ENCODE data around the gene DHRS11. TPM values are rescaled to one million over a fixed set of nuclear protein-coding genes. Genes with fewer than 3 reads are reported as not detected.

Gene DHRS11
- total RNA-seq, 1 experiment from 2014 or later = 27.9 TPM

GRCh38 chr17:36623281-36623680, 31.6 kb downstream of the DHRS11 start:
- Histone ChIP-seq H3K27me3 (ENCODE audit: insufficient read depth, low read length) (no peaks in the 10 kb centered on the region), H3K4me2 (ENCODE audit: insufficient read depth, insufficient read length, low read length) (no peak overlapping the region), H3K23ac (ENCODE audit: insufficient read length, low read depth, low read length) (no peak overlapping the region)

More at GRCh38 chr17:36623281-36623680, 31.6 kb downstream of the DHRS11 start:
- no peak overlapping the region for H3K4me3 Mint-ChIP-seq
- no peak overlapping the region for H3K18ac ChIP-seq (ENCODE audit: insufficient read length, low read depth, low read length)
- no peaks in the 10 kb centered on the region for H3K4me1 ChIP-seq (ENCODE audit: insufficient read depth, low read length)
- WGBS (ENCODE audit: extremely low coverage, insufficient read length, low lambda C conversion rate) = no CpG with 5 or more reads among the region's 3 CpGs
- no peak overlapping the region for H3K14ac ChIP-seq (ENCODE audit: insufficient read depth, low read length)
- no peak overlapping the region for H4K91ac ChIP-seq (ENCODE audit: insufficient read length, low read depth, low read length)
- H3K56ac ChIP-seq (ENCODE audit: insufficient read length, low read depth, low read length) = no peak overlapping the region
- H3K27ac ChIP-seq (ENCODE audit: insufficient read length, low read depth, low read length) = no peak overlapping the region
- peaks cover 2% of the 10 kb centered on the region; the same call in 1 of the 2 replicates for H3K27me3 Mint-ChIP-seq (ENCODE audit: low read depth)
- no peak overlapping the region for H2AFZ ChIP-seq (ENCODE audit: low read length)
- no peaks in the 10 kb centered on the region for H3K9me3 ChIP-seq (ENCODE audit: control insufficient read depth, low read depth, low read length)
- no peaks in the 10 kb centered on the region for H3K9me3 Mint-ChIP-seq
- no peak overlapping the region for H2BK5ac ChIP-seq (ENCODE audit: insufficient read length, low read length)
- peaks cover 15 to 39% of the 10 kb centered on the region in 2 experiments for H3K4me1 Mint-ChIP-seq
- no peak overlapping the region for H3K27ac Mint-ChIP-seq
- H2AK5ac ChIP-seq (ENCODE audit: insufficient read length, low read length) = no peak overlapping the region
- H2BK20ac ChIP-seq (ENCODE audit: low read depth, low read length, poor library complexity, severe bottlenecking) = no peak overlapping the region
- TF ChIP-seq CTCF (conservative IDR thresholded peaks at IDR 0.05) = no peak
- H3K36me3 Mint-ChIP-seq (ENCODE audit: insufficient read depth in 1 of 3, low read depth in 3 of 3) = no peaks in the 10 kb centered on the region
- no peak overlapping the region for H3T11ph ChIP-seq (ENCODE audit: low read length)
- H4K20me1 ChIP-seq (ENCODE audit: control insufficient read depth, insufficient read depth, insufficient read length) = no peaks in the 10 kb centered on the region
- H3K23me2 ChIP-seq (ENCODE audit: insufficient read length, low read depth, low read length, poor library complexity, severe bottlenecking) = no peaks in the 10 kb centered on the region
- H3K79me1 ChIP-seq (ENCODE audit: insufficient read depth, low read depth, low read length, poor library complexity, severe bottlenecking) = no peaks in the 10 kb centered on the region
- no peak overlapping the region for H3K4ac ChIP-seq (ENCODE audit: low read depth, low read length)
- no peak for DNase-seq
- H4K8ac ChIP-seq (replicated peaks; ENCODE audit: insufficient read length, low read depth, low read length) = no peak overlapping the region
- no peak overlapping the region for H4K5ac ChIP-seq (ENCODE audit: insufficient read length, low read depth, low read length)
- no peak overlapping the region for H2BK12ac ChIP-seq (ENCODE audit: insufficient read length, low read depth, low read length)
- H3K79me2 ChIP-seq (ENCODE audit: insufficient read depth, low read length) = no peaks in the 10 kb centered on the region
- H2BK15ac ChIP-seq (ENCODE audit: low read depth, low read length) = no peak overlapping the region
- no peak overlapping the region for H3K9ac ChIP-seq (ENCODE audit: extremely low read depth, insufficient read length, low read length)
- H2BK120ac ChIP-seq (ENCODE audit: low read depth, low read length, poor library complexity, severe bottlenecking) = no peak overlapping the region

All from H9 (cell line).